Naive thymus-derived CD8-positive, alpha-beta T cell (primary cell): Measurements from ENCODE around the gene PKD2. TPM values are rescaled to one million over a fixed set of nuclear protein-coding genes. Genes with fewer than 3 reads are reported as not detected.
"Not testable (repeated sequence)": the region's sequence is repeated elsewhere in the genome, so short reads cannot be mapped to it uniquely, and the experiment has no call there.

ENCODE experiments used
- ATAC-seq, 2 donors: fragments of 150-1000 bp; cut with Tn5 transposase in 1 of 2; sonication (Bioruptor Pico), chemical (Tn5 transposase) in 1 of 2; 1 replicate in 1 of 2; 2 replicates in 1 of 2; pipeline ENCODE4 v1.10.0; 2021; ENCODE audit warnings: mild to moderate bottlenecking in 2 of 2, moderate library complexity in 2 of 2
- POLR2A ChIA-PET: fragments of 350-600 bp; sonication (Branson Sonifier 250); formaldehyde crosslinking; loops from one replicate; lab custom pipeline; 2021; ENCODE audit warnings: antibody characterized with exemption; lab: Charles Lee
- DNase-seq, 10 donors: peaks; one replicate each; pipeline versions ENCODE4 v3.0.0 to v3.0.0-alpha.2; 2020 to 2022
- H3K27ac Mint-ChIP-seq, 10 donors: one replicate each; pipeline ENCODE4 v1.8.0; 2020 to 2022; ENCODE audit warnings: mild to moderate bottlenecking in 10 of 10, mixed read lengths in 10 of 10, moderate library complexity in 4 of 10, inconsistent platforms in 1 of 10
- H3K27me3 Mint-ChIP-seq, 5 donors: one replicate each; pipeline ENCODE4 v1.8.0; 2021 to 2022; ENCODE audit warnings: mixed read lengths in 5 of 5
- H3K36me3 Mint-ChIP-seq, 3 donors: one replicate each; pipeline ENCODE4 v1.8.0; 2020 to 2022; ENCODE audit warnings: mixed read lengths in 3 of 3, mild to moderate bottlenecking in 2 of 3, inconsistent platforms in 1 of 3
- H3K4me1 Mint-ChIP-seq, 4 donors: one replicate each; pipeline ENCODE4 v1.8.0; 2021 to 2022; ENCODE audit warnings: mixed read lengths in 4 of 4
- H3K4me3 Mint-ChIP-seq, 10 donors: one replicate each; pipeline ENCODE4 v1.8.0; 2020 to 2022; ENCODE audit warnings: mild to moderate bottlenecking in 10 of 10, mixed read lengths in 10 of 10, moderate library complexity in 6 of 10, inconsistent platforms in 1 of 10
- H3K9me3 Mint-ChIP-seq, 9 donors: one replicate each; pipeline ENCODE4 v1.8.0; 2020 to 2022; ENCODE audit warnings: mixed read lengths in 9 of 9, mild to moderate bottlenecking in 3 of 9, inconsistent platforms in 1 of 9, moderate library complexity in 1 of 9
- polyA plus RNA-seq, 3 donors: library from polyadenylated mRNA; unstranded; fragments of 300-500 nt; fragmentation: Illumina TruSeq; gene quantifications; one replicate each; pipeline ENCODE4 v1.2.3, GENCODE V29; 2021
- total RNA-seq, 8 experiments: library from RNA in 2 of 8; stranded (reverse) in 2 of 8; gene quantifications; one replicate each; pipeline ENCODE4 v1.2.3 and lab custom pipeline; 2021 to 2026

The PKD2 gene
- total and polyA plus RNA-seq, 5 experiments from 2014 or later, result 1.4 to 9.6 (median 5.8) TPM

- ATAC-seq (no peak), DNase-seq (no peak)
- H3K9me3 Mint-ChIP-seq, result no peaks in the 10 kb centered on the region
- H3K36me3 Mint-ChIP-seq, result no peaks in the 10 kb centered on the region
- H3K27ac Mint-ChIP-seq, result no peak overlapping the region
- POLR2A ChIA-PET, result no interaction called here
- no peaks in the 10 kb centered on the region for H3K4me1 Mint-ChIP-seq
- H3K27me3 Mint-ChIP-seq, result peaks cover 0 to 8% (median 2%) of the 10 kb centered on the region in 5 donors
- no peak overlapping the region for H3K4me3 Mint-ChIP-seq
Measured at GRCh38 chr4:88097781-88098180, 90.3 kb downstream of the PKD2 start.

GRCh38 chr4:88098993-88099752 is 91.7 kb downstream of the PKD2 start:
- Mint-ChIP-seq H3K27me3 (peaks cover 0 to 8% (median 2%) of the 10 kb centered on the region in 5 donors), H3K9me3 (no peaks in the 10 kb centered on the region), H3K27ac (no peak overlapping the region), H3K4me1 (no peaks in the 10 kb centered on the region), H3K36me3 (no peaks in the 10 kb centered on the region), H3K4me3 (no peak overlapping the region)
- POLR2A ChIA-PET, result no interaction called here
- ATAC-seq, result no peak
- DNase-seq, result no peak

- DNase-seq, result no peak
- Mint-ChIP-seq H3K27ac (no peak overlapping the region), H3K9me3 (no peaks in the 10 kb centered on the region), H3K4me1 (no peaks in the 10 kb centered on the region), H3K4me3 (no peak overlapping the region), H3K36me3 (no peaks in the 10 kb centered on the region), H3K27me3 (peaks cover 0 to 8% (median 2%) of the 10 kb centered on the region in 5 donors)
- POLR2A ChIA-PET, result no interaction called here
- no peak for ATAC-seq
Measured at GRCh38 chr4:88101165-88101564, 93.7 kb downstream of the PKD2 start.

- DNase-seq, result no peak
- Mint-ChIP-seq H3K27me3 (peaks cover 0 to 7% (median 2%) of the 10 kb centered on the region in 5 donors), H3K4me1 (no peaks in the 10 kb centered on the region), H3K36me3 (no peaks in the 10 kb centered on the region), H3K9me3 (no peaks in the 10 kb centered on the region), H3K27ac (no peak overlapping the region), H3K4me3 (no peak overlapping the region)
- POLR2A ChIA-PET, result no interaction called here
- no peak for ATAC-seq
Measured at GRCh38 chr4:88102026-88102425, 94.6 kb downstream of the PKD2 start.

- POLR2A ChIA-PET, result no interaction called here
- Mint-ChIP-seq H3K4me1 (no peaks in the 10 kb centered on the region), H3K9me3 (no peaks in the 10 kb centered on the region), H3K27ac (no peak overlapping the region), H3K4me3 (no peak overlapping the region), H3K36me3 (no peaks in the 10 kb centered on the region), H3K27me3 (peaks cover 0 to 7% (median 2%) of the 10 kb centered on the region in 5 donors)
- DNase-seq (no peak), ATAC-seq (no peak)
Measured at GRCh38 chr4:88104902-88105610, 97.6 kb downstream of the PKD2 start.

- ATAC-seq, result no peak
- no peak overlapping the region for H3K4me3 Mint-ChIP-seq
- DNase-seq, result no peak
- H3K9me3 Mint-ChIP-seq, result no peaks in the 10 kb centered on the region
- H3K27ac Mint-ChIP-seq, result no peak overlapping the region
- POLR2A ChIA-PET, result no interaction called here
- no peaks in the 10 kb centered on the region for H3K36me3 Mint-ChIP-seq
- peaks cover 0 to 6% (median 2%) of the 10 kb centered on the region in 5 donors for H3K27me3 Mint-ChIP-seq
- H3K4me1 Mint-ChIP-seq, result no peaks in the 10 kb centered on the region
Measured at GRCh38 chr4:88106205-88106604, 98.8 kb downstream of the PKD2 start.

- H3K4me3 Mint-ChIP-seq, result no peak overlapping the region
- H3K4me1 Mint-ChIP-seq, result no peaks in the 10 kb centered on the region
- no peaks in the 10 kb centered on the region for H3K9me3 Mint-ChIP-seq
- no peak overlapping the region for H3K27ac Mint-ChIP-seq
- ATAC-seq (no peak), DNase-seq (no peak)
- peaks cover 0 to 3% (median 0%) of the 10 kb centered on the region in 5 donors for H3K27me3 Mint-ChIP-seq
- POLR2A ChIA-PET, result no interaction called here
- no peaks in the 10 kb centered on the region for H3K36me3 Mint-ChIP-seq
Measured at GRCh38 chr4:88107406-88108107, 100.1 kb downstream of the PKD2 start.

- DNase-seq, H3K36me3 Mint-ChIP-seq, H3K27me3 Mint-ChIP-seq, H3K4me3 Mint-ChIP-seq, H3K4me1 Mint-ChIP-seq, H3K9me3 Mint-ChIP-seq, POLR2A ChIA-PET, H3K27ac Mint-ChIP-seq, ATAC-seq: not testable (repeated sequence)
Measured at GRCh38 chr4:88108108-88108465, 100.7 kb downstream of the PKD2 start.

GRCh38 chr4:88108747-88109122 is 101.3 kb downstream of the PKD2 start:
- H3K27me3 Mint-ChIP-seq, result no peaks in the 10 kb centered on the region
- POLR2A ChIA-PET, result no interaction called here
- no peaks in the 10 kb centered on the region for H3K9me3 Mint-ChIP-seq
- H3K4me3 Mint-ChIP-seq, result no peak overlapping the region
- DNase-seq, result no peak
- no peak overlapping the region for H3K27ac Mint-ChIP-seq
- no peak for ATAC-seq
- H3K4me1 Mint-ChIP-seq, result no peaks in the 10 kb centered on the region
- H3K36me3 Mint-ChIP-seq, result no peaks in the 10 kb centered on the region

- Mint-ChIP-seq H3K4me3 (no peak overlapping the region), H3K36me3 (no peaks in the 10 kb centered on the region), H3K4me1 (no peaks in the 10 kb centered on the region), H3K9me3 (no peaks in the 10 kb centered on the region), H3K27me3 (no peaks in the 10 kb centered on the region), H3K27ac (no peak overlapping the region)
- DNase-seq (no peak), ATAC-seq (no peak)
- POLR2A ChIA-PET, result no interaction called here
Measured at GRCh38 chr4:88109123-88109881, 101.9 kb downstream of the PKD2 start.

- no peaks in the 10 kb centered on the region for H3K9me3 Mint-ChIP-seq
- H3K36me3 Mint-ChIP-seq, result no peaks in the 10 kb centered on the region
Measured at GRCh38 chr4:88110826-88111225, 103.4 kb downstream of the PKD2 start.

GRCh38 chr4:88112856-88113255 is 105.4 kb downstream of the PKD2 start:
- no peaks in the 10 kb centered on the region for H3K27me3 Mint-ChIP-seq
- ATAC-seq, result no peak
- H3K36me3 Mint-ChIP-seq, result no peaks in the 10 kb centered on the region
- peaks cover 0 to 5% (median 0%) of the 10 kb centered on the region in 4 donors for H3K4me1 Mint-ChIP-seq
- DNase-seq, result no peak
- no peak overlapping the region for H3K27ac Mint-ChIP-seq
- H3K4me3 Mint-ChIP-seq, result no peak overlapping the region
- peaks cover 0 to 4% (median 0%) of the 10 kb centered on the region in 9 donors for H3K9me3 Mint-ChIP-seq
- POLR2A ChIA-PET, result no interaction called here

More at GRCh38 chr4:88110826-88111225, 103.4 kb downstream of the PKD2 start:
- no peaks in the 10 kb centered on the region for H3K27me3 Mint-ChIP-seq
- no peak overlapping the region for H3K27ac Mint-ChIP-seq
- no peak overlapping the region for H3K4me3 Mint-ChIP-seq
- ATAC-seq (no peak), DNase-seq (no peak)
- H3K4me1 Mint-ChIP-seq, result peaks cover 0 to 5% (median 0%) of the 10 kb centered on the region in 4 donors
- POLR2A ChIA-PET, result no interaction called here
